GM18870 (cell line): Measurements from ENCODE around the gene USO1.
"Not testable (repeated sequence)": the region's sequence is repeated elsewhere in the genome, so short reads cannot be mapped to it uniquely, and the experiment has no call there.

ENCODE experiments used
- ATAC-seq: cut with Tn5 transposase; IDR thresholded peaks from one replicate; pipeline ENCODE4 v1.9.1; 2021; ENCODE audit warnings: moderate library complexity; ENCODE audit not compliant: unreplicated experiment

The USO1 gene

GRCh38 chr4:75752637-75753036, 28.3 kb downstream of the USO1 start:
- ATAC-seq, result no peak

GRCh38 chr4:75769036-75769435, 44.7 kb downstream of the USO1 start:
- no peak for ATAC-seq

DNA sequence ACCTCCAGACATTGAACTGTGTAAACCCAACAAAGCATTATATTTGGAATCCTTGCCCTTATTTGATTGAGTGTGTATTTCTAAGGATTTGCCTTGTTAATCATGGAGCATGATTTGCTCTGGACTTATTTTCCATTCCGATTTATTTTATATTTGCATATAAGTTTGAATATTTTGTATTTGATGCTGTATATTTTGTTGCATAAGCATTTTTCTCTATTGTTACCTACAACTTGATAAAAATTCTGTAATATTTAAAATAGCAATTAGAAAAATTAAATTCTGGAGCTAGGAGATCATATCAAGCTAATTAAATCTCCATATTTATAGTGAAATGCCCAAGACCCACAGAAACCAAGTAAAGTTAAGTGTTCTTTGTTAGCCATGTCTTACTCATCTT, 47.2 kb downstream of the USO1 start:
- no peak for ATAC-seq

GRCh38 chr4:75777589-75777988, 53.2 kb downstream of the USO1 start:
- ATAC-seq, result no peak

DNA sequence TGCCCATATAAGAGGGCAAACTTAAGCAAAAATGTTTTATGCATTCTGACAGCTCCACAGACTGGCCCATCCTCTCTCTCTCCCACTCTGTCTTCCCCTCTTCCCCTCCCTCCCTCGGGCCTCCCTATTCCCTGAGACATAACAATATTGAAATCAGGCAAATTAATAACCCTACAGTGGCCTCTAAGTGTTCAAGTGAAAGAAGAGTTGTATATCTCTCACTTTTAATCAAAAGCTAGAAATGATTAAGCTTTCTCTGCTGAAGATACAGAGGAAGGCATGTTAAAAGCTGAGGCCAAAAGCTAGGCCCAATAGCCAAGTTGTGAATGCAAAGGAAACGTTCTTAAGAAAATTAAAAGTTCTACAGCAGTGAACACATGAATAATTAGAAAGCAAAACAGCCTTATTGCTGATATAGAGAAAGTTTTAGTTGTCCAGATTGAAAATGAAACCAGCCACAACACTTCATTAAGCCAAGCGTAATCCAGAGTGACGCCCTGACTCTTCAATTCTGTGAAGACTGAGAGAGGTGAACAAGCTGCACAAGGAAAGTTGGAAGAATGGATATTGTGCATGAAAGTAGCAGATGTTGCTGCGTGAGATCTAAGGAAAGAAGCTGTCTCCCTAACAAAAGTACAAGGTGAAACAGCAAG, 54.9 kb downstream of the USO1 start:
- ATAC-seq, result no peak

DNA sequence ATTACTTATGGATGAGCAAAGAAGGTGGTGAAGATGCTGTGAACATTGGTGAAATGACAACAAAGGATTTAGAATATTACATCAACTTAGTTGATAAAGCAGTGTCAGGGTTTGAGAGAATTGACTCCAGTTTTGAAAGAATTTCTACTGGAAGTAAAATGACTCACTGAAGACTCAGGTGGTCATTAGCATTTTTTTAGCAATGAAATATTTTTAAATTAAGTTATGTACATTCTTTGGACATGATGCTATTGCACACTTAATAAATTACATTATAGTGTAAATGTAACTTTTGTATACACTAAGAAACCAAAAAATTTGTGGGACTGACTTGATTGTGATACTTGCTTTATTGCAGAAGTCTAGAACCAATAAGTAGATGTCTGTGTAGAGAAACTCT, 56.9 kb downstream of the USO1 start:
- no peak for ATAC-seq

- ATAC-seq, result no peak
Observed at GRCh38 chr4:75786526-75786925, 62.1 kb downstream of the USO1 start.

DNA sequence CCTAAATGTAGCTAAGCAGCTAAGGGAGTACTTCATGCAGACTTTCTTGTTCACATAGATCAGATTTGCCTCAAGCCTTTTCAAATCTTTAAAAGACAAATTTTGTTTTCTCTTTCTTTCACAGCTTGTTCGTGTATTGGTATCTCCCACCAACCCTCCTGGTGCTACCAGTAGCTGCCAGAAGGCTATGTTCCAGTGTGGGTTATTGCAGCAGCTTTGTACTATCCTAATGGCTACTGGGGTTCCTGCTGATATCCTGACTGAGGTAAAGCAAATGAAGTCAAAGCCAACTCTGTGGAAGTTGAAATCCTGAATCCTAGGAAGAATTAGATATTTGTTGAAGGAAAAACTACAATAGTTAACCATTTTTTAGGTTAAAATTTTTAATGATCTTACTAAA, 62.6 kb downstream of the USO1 start:
- no peak for ATAC-seq

DNA sequence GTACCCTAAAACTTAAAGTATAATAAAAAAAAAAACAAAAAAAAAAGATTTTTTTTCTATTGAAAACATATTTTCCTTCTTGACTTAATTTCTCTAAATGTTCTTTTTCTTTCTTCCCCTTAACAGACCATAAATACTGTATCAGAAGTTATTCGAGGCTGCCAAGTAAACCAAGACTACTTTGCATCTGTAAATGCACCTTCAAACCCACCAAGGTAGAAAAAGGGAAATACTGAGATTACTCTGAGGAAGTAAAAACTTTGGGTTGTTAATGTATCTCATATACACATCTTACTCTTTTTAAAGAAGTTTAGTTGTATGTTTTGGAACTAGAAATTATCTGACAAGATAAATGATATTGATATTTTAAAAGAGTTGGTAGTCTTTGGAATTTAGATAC, 65.6 kb downstream of the USO1 start:
- ATAC-seq, result no peak

- ATAC-seq, result no peak
Observed at GRCh38 chr4:75800972-75801371, 76.6 kb downstream of the USO1 start.

- ATAC-seq, result not testable (repeated sequence)
Observed at GRCh38 chr4:75806035-75806434, 81.7 kb downstream of the USO1 start.

GRCh38 chr4:75817901-75818300, 93.5 kb downstream of the USO1 start:
- ATAC-seq, result no peak

DNA sequence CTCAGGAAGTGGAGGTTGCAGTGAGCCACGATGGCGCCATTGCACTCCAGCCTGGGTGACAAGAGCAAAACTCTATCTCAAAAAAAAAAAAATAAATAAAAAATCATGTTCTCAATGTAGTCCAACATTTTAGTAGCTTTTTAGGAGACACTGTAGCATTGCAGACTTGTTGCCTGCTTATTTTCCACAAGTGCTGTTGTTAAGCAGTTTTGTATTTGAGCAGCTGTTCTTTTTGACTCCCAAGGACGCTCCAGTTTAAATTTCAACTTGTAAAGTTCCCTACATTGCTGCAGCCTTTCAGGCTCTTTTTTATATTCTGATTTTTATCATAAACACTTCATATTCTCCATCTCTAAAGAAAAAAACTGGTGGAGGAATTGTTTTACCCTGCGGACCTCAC, 94.7 kb downstream of the USO1 start:
- no peak for ATAC-seq

GRCh38 chr4:75820197-75820596, 95.8 kb downstream of the USO1 start:
- no peak for ATAC-seq

- no peak for ATAC-seq
Observed at GRCh38 chr4:75820676-75821075, 96.3 kb downstream of the USO1 start.

DNA sequence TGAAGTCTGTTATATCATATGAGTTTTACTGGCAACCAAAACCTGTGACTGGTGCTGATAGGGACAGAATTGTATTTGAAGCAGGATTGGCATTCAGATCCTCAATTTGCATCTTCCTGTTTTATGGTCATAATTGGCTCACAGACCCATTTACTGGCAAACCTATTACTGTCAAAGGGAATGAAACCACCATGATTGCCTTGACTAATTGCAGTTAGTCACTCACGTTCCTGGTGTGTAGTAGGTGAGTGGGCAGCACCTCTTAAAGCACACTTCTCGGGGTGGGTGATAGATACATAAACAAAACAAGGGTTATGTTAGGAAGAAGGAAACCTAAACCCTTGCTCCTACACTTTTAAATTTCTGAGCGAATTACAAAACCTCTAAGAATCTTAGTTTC, 96.8 kb downstream of the USO1 start:
- ATAC-seq, result no peak

- no peak for ATAC-seq
Observed at GRCh38 chr4:75821966-75822365, 97.6 kb downstream of the USO1 start.

DNA sequence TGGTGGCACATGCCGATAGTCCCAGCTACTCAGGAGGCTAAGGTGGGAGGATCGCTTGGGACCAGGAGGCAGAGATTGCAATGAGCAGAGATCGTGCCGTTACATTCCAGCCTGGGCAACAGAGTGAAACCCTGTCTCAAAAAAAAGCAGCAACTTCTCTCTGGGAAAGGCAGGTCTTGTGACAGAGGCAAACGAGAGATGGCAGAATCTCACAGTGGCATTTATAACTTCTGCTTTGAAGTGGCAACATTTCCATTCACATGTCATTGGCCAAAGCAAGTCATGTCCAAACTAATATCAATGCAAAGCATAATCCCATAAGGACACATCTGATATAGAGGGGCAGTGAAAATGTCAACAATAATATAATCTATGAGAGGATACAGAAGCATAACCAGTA, 98.0 kb downstream of the USO1 start:
- ATAC-seq, result no peak

GRCh38 chr4:75823812-75824211, 99.4 kb downstream of the USO1 start:
- no peak for ATAC-seq

DNA sequence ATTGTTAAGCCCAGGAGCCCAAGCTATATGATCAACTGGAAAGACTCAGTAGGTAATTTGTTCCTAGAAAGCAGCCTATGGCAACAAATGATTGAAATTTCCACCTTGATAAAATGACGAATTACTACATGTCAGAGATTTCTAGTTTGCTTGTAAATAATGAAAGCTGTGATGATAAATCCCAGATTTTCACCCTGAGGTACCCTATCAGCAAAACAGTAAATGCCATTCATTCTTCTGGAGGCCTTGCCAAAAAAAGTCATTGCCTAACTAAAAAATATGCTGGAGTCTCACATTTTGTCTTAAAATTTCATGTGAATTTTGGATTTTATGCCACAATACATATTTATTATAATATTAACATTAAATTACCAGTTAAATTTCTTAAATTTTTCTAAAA, 106.5 kb downstream of the USO1 start:
- no peak for ATAC-seq

DNA sequence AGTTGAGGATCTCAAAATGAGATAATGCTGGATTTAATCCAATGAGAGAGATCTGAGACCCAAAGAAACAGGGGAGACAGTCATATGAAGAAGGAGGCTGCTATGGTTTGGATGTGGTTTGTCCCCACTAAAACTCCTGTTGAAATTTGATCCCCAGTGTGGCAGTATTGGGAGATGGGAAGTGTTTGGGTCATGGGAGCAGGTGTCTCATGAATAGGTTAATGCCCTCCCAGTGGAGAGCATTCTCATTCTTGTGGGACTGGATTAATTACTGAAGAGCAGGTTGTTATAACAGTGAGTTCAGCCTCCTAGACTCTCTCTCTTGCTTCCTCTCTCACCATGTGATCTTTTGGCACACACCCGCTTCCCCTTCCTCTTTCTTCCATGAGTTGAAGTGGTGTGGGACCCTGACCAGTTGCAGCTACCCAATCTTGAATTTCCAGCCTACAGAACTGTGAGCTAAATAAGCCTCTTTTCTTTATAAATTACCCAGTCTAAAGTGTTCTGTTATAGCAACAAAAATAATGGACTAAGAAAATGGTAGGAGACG, 107.6 kb downstream of the USO1 start:
- no peak for ATAC-seq

- no peak for ATAC-seq
Observed at GRCh38 chr4:75834095-75834771, 109.9 kb downstream of the USO1 start.

DNA sequence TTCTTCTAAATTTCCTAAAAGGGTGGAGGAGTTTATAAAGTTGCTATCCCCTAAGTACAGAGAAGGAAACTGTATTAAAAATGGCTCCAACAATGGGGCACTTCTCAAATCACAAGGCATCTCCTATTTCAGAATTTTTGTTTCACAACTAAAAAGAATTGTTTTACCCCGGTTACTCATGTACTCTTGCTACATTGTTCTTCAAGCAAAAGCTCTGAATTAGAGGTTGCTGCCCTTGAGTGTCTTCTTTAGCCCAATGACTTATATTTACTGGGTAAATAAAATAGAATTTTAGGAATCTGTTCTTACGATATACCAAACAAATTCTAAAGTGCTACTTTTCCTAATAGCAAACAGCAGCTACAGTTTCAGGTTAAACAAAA, 110.4 kb downstream of the USO1 start:
- no peak for ATAC-seq
